Measurements from ENCODE around the gene KLHL40. TPM values are rescaled to one million over a fixed set of nuclear protein-coding genes. Genes with fewer than 3 reads are reported as not detected.

Gene KLHL40
- total and polyA plus RNA-seq, 8 donors: not detected

GRCh38 chr3:42651248-42652091 lies 33.9 kb upstream of the KLHL40 start:
- no peak for TF ChIP-seq CTCF (IDR thresholded peaks at IDR 0.05)
- Histone ChIP-seq H3K4me1 (peaks cover 27 to 67% of the 10 kb centered on the region in 2 donors), H3K4me3 (no peak overlapping the region), H3K36me3 (peaks cover 0 to 22% of the 10 kb centered on the region in 2 donors), H3K9me3 (no peaks in the 10 kb centered on the region), H3K27me3 (no peaks in the 10 kb centered on the region), H3K27ac (peak overlapping the region; percentile 13 to 88)
- no peak for ATAC-seq
- intact Hi-C loops (cut with DNase I): no loop called here
- DNase-seq: no peak

- peaks cover 0 to 16% of the 10 kb centered on the region in 2 donors for H3K36me3 ChIP-seq
- peak overlapping the region in 1 of 2 donors; percentile 78 for H3K4me3 ChIP-seq
- H3K27me3 ChIP-seq: no peaks in the 10 kb centered on the region
- no peaks in the 10 kb centered on the region for H3K9me3 ChIP-seq
- peak overlapping the region; percentile 73 to 88 for H3K27ac ChIP-seq
- DNase-seq (no peak), ATAC-seq (no peak)
- no peak for TF ChIP-seq CTCF (IDR thresholded peaks at IDR 0.05)
- intact Hi-C loops (cut with DNase I): no loop called here
- peaks cover 27 to 69% of the 10 kb centered on the region in 2 donors for H3K4me1 ChIP-seq
Measured at GRCh38 chr3:42652251-42652610, 33.1 kb upstream of the KLHL40 start.

- H3K27ac ChIP-seq: peak overlapping the region; percentile 73 to 88
- TF ChIP-seq CTCF (IDR thresholded peaks at IDR 0.05): no peak
- peak; percentile 72 for ATAC-seq
- H3K9me3 ChIP-seq: no peaks in the 10 kb centered on the region
- peaks cover 27 to 69% of the 10 kb centered on the region in 2 donors for H3K4me1 ChIP-seq
- H3K36me3 ChIP-seq: peaks cover 0 to 11% of the 10 kb centered on the region in 2 donors
- no peaks in the 10 kb centered on the region for H3K27me3 ChIP-seq
- peak in 2 of 4 donors; percentile 82 to 90 for DNase-seq
- intact Hi-C loops (cut with DNase I): no loop called here
- peak overlapping the region; percentile 76 to 78 for H3K4me3 ChIP-seq
Measured at GRCh38 chr3:42652611-42653302, 32.6 kb upstream of the KLHL40 start.

GRCh38 chr3:42653303-42653559 lies 32.1 kb upstream of the KLHL40 start:
- Histone ChIP-seq H3K4me1 (peaks cover 27 to 69% of the 10 kb centered on the region in 2 donors), H3K27me3 (no peaks in the 10 kb centered on the region), H3K36me3 (peaks cover 0 to 8% of the 10 kb centered on the region in 2 donors), H3K4me3 (peak overlapping the region; percentile 76 to 78), H3K9me3 (no peaks in the 10 kb centered on the region), H3K27ac (peak overlapping the region; percentile 73 to 88)
- intact Hi-C loops (cut with DNase I): no loop called here
- TF ChIP-seq CTCF (IDR thresholded peaks at IDR 0.05): no peak
- DNase-seq: no peak
- peak; percentile 1 for ATAC-seq
